ENCODE data around the gene DMD. TPM values are rescaled to one million over a fixed set of nuclear protein-coding genes. Genes with fewer than 3 reads are reported as not detected.

Gene DMD
- polyA plus RNA-seq, 1 donor from 2014 or later = 21.6 TPM

GRCh38 chrX:31711166-31711565, 1500.2 kb downstream of the DMD start:
- Histone ChIP-seq H3K36me3 (ENCODE audit: insufficient read depth, low read length) (no peaks in the 10 kb centered on the region), H3K9me3 (ENCODE audit: low read length) (no peaks in the 10 kb centered on the region), H3F3A (ENCODE audit: insufficient read depth, low read length, poor library complexity, severe bottlenecking) (no peaks in the 10 kb centered on the region), H4K20me1 (ENCODE audit: insufficient read depth) (no peaks in the 10 kb centered on the region), H3K79me2 (replicated peaks; ENCODE audit: insufficient read depth, low read length) (no peaks in the 10 kb centered on the region), H3K4me2 (ENCODE audit: low read length) (no peak overlapping the region), H3K9me2 (ENCODE audit: insufficient read depth, low read length) (no peaks in the 10 kb centered on the region), H3K27ac (ENCODE audit: low read length) (no peak overlapping the region), H3K9ac (ENCODE audit: low read length) (no peak overlapping the region), H2AFZ (ENCODE audit: low read depth, low read length) (no peak overlapping the region), H3K4me3 (ENCODE audit: low read length) (no peak overlapping the region), H3K27me3 (ENCODE audit: insufficient read depth, low read depth, low read length) (no peaks in the 10 kb centered on the region)
- no peak for TF ChIP-seq EZH2 (IDR thresholded peaks at IDR 0.05; ENCODE audit: borderline replicate concordance, insufficient read depth, low read length, poor library complexity, severe bottlenecking)
- TF ChIP-seq CTCF (IDR thresholded peaks at IDR 0.05; ENCODE audit: poor library complexity, severe bottlenecking) = no peak
- no peak for TF ChIP-seq REST (IDR thresholded peaks at IDR 0.05; ENCODE audit: borderline replicate concordance)
- TF ChIP-seq POLR2AphosphoS5 (IDR thresholded peaks at IDR 0.05) = no peak
- TF ChIP-seq RAD21 (conservative IDR thresholded peaks at IDR 0.05) = no peak
- no peak for TF ChIP-seq EP300 (conservative IDR thresholded peaks at IDR 0.05; ENCODE audit: poor library complexity, severe bottlenecking)
- no peak for TF ChIP-seq MXI1 (conservative IDR thresholded peaks at IDR 0.05; ENCODE audit: poor library complexity, severe bottlenecking)
- TF ChIP-seq SMC3 (conservative IDR thresholded peaks at IDR 0.05; ENCODE audit: poor library complexity) = no peak
- no peak for TF ChIP-seq TAF1 (IDR thresholded peaks at IDR 0.05; ENCODE audit: low read depth)

- Histone ChIP-seq H3F3A (ENCODE audit: insufficient read depth, low read length, poor library complexity, severe bottlenecking) (no peaks in the 10 kb centered on the region), H3K27ac (ENCODE audit: low read length) (no peak overlapping the region), H3K4me2 (ENCODE audit: low read length) (no peak overlapping the region), H3K79me2 (replicated peaks; ENCODE audit: insufficient read depth, low read length) (no peaks in the 10 kb centered on the region), H3K4me3 (ENCODE audit: low read length) (no peak overlapping the region), H3K9me2 (ENCODE audit: insufficient read depth, low read length) (no peaks in the 10 kb centered on the region), H2AFZ (ENCODE audit: low read depth, low read length) (no peak overlapping the region), H3K36me3 (ENCODE audit: insufficient read depth, low read length) (no peaks in the 10 kb centered on the region), H3K9me3 (ENCODE audit: low read length) (no peaks in the 10 kb centered on the region), H3K9ac (ENCODE audit: low read length) (no peak overlapping the region), H4K20me1 (ENCODE audit: insufficient read depth) (no peaks in the 10 kb centered on the region), H3K27me3 (ENCODE audit: insufficient read depth, low read depth, low read length) (no peaks in the 10 kb centered on the region)
- TF ChIP-seq SMC3 (conservative IDR thresholded peaks at IDR 0.05; ENCODE audit: poor library complexity) (no peak), EP300 (conservative IDR thresholded peaks at IDR 0.05; ENCODE audit: poor library complexity, severe bottlenecking) (no peak), REST (IDR thresholded peaks at IDR 0.05; ENCODE audit: borderline replicate concordance) (no peak), MXI1 (conservative IDR thresholded peaks at IDR 0.05; ENCODE audit: poor library complexity, severe bottlenecking) (no peak), RAD21 (conservative IDR thresholded peaks at IDR 0.05) (no peak), TAF1 (IDR thresholded peaks at IDR 0.05; ENCODE audit: low read depth) (no peak), POLR2AphosphoS5 (IDR thresholded peaks at IDR 0.05) (no peak), EZH2 (IDR thresholded peaks at IDR 0.05; ENCODE audit: borderline replicate concordance, insufficient read depth, low read length, poor library complexity, severe bottlenecking) (no peak), CTCF (IDR thresholded peaks at IDR 0.05; ENCODE audit: poor library complexity, severe bottlenecking) (no peak)
Observed at GRCh38 chrX:31708116-31708515, 1503.2 kb downstream of the DMD start.
